ENCODE results near the gene CWH43.
"Not testable (repeated sequence)": the region's sequence is repeated elsewhere in the genome, so short reads cannot be mapped to it uniquely, and the experiment has no call there.

GRCh38 chr4:49109567-49110166, 123.6 kb downstream of the CWH43 start:
- not testable (repeated sequence) for TF ChIP-seq POLR2A (IDR thresholded peaks at IDR 0.05); CTCF (IDR thresholded peaks at IDR 0.05 in 8 of 11, conservative IDR thresholded peaks at IDR 0.05 in 3 of 11); POLR2AphosphoS5 (IDR thresholded peaks at IDR 0.05)

Measured in spleen (tissue), 7 donors.